H9 (cell line): ENCODE results near the gene GPD2. TPM values are rescaled to one million over a fixed set of nuclear protein-coding genes. Genes with fewer than 3 reads are reported as not detected.
A peak's percentile ranks its signal among the peaks of the same experiment; 100 is the strongest.

Source experiments
- DNase-seq: peaks from one replicate; pipeline ENCODE4 v3.0.0-alpha.2; 2017
- H2AFZ ChIP-seq: one replicate; pipeline ENCODE4 v1.6.1; 2013; ENCODE audit warnings: mild to moderate bottlenecking, low read length, control low read depth, moderate library complexity
- H2AK5ac ChIP-seq: 2 replicates; pipeline ENCODE4 v1.6.1; 2013; ENCODE audit warnings: low read length, control low read depth, mixed read lengths; ENCODE audit not compliant: insufficient read length
- H2BK120ac ChIP-seq: one replicate; pipeline ENCODE4 v1.6.1; 2013; ENCODE audit warnings: low read depth, mild to moderate bottlenecking, low read length, control low read depth, inconsistent platforms; ENCODE audit not compliant: poor library complexity, severe bottlenecking
- H2BK12ac ChIP-seq: 2 replicates; pipeline ENCODE4 v1.6.1; 2013; ENCODE audit warnings: low read length, control low read depth, mixed read lengths, low read depth; ENCODE audit not compliant: insufficient read length
- H2BK15ac ChIP-seq: 2 replicates; pipeline ENCODE4 v1.6.1; 2013; ENCODE audit warnings: low read depth, low read length, control low read depth
- H2BK20ac ChIP-seq: one replicate; pipeline ENCODE4 v1.6.1; 2013; ENCODE audit warnings: low read depth, mild to moderate bottlenecking, low read length, control low read depth, inconsistent platforms; ENCODE audit not compliant: poor library complexity, severe bottlenecking
- H2BK5ac ChIP-seq: 2 replicates; pipeline ENCODE4 v1.6.1; 2013; ENCODE audit warnings: low read length, control low read depth, mixed read lengths; ENCODE audit not compliant: insufficient read length
- H3K14ac ChIP-seq: 2 replicates; pipeline ENCODE4 v1.6.1; 2013; ENCODE audit warnings: low read length, control low read depth; ENCODE audit not compliant: insufficient read depth
- H3K18ac ChIP-seq: 2 replicates; pipeline ENCODE4 v1.6.1; 2013; ENCODE audit warnings: low read depth, mild to moderate bottlenecking, mixed read lengths, low read length, control low read depth; ENCODE audit not compliant: insufficient read length
- H3K23ac ChIP-seq: 2 replicates; pipeline ENCODE4 v1.6.1; 2013; ENCODE audit warnings: low read length, control low read depth, mixed read lengths, low read depth; ENCODE audit not compliant: insufficient read length
- H3K23me2 ChIP-seq: 2 replicates; pipeline ENCODE4 v1.6.1; 2013; ENCODE audit warnings: low read depth, mild to moderate bottlenecking, mixed read lengths, low read length, control low read depth; ENCODE audit not compliant: insufficient read length, poor library complexity, severe bottlenecking
- H3K27ac ChIP-seq: 2 replicates; pipeline ENCODE4 v1.5.1; 2013; ENCODE audit warnings: low read length, control low read depth, mixed read lengths, low read depth; ENCODE audit not compliant: insufficient read length
- H3K27me3 ChIP-seq: 2 replicates; pipeline ENCODE4 v1.6.1; 2013; ENCODE audit warnings: low read length, control low read depth, inconsistent platforms; ENCODE audit not compliant: insufficient read depth
- H3K4ac ChIP-seq: 2 replicates; pipeline ENCODE4 v1.6.1; 2013; ENCODE audit warnings: low read depth, mild to moderate bottlenecking, control low read depth, inconsistent platforms, low read length, moderate library complexity
- H3K4me1 ChIP-seq: 2 replicates; pipeline ENCODE4 v1.6.1; 2013; ENCODE audit warnings: low read length, control low read depth, inconsistent platforms; ENCODE audit not compliant: insufficient read depth
- H3K4me2 ChIP-seq: 2 replicates; pipeline ENCODE4 v1.6.1; 2013; ENCODE audit warnings: low read length, control low read depth, mixed read lengths; ENCODE audit not compliant: insufficient read length, insufficient read depth
- H3K56ac ChIP-seq: 2 replicates; pipeline ENCODE4 v1.6.1; 2013; ENCODE audit warnings: low read depth, mild to moderate bottlenecking, mixed read lengths, low read length, control low read depth; ENCODE audit not compliant: insufficient read length
- H3K79me1 ChIP-seq: 2 replicates; pipeline ENCODE4 v1.6.1; 2013; ENCODE audit warnings: low read depth, mild to moderate bottlenecking, moderate library complexity, low read length, control low read depth, inconsistent platforms; ENCODE audit not compliant: insufficient read depth, poor library complexity, severe bottlenecking
- H3K79me2 ChIP-seq: 2 replicates; pipeline ENCODE4 v1.6.1; 2013; ENCODE audit warnings: low read length, control low read depth, inconsistent platforms; ENCODE audit not compliant: insufficient read depth
- H3K9ac ChIP-seq: 2 replicates; pipeline ENCODE4 v1.6.1; 2013; ENCODE audit warnings: low read length, control low read depth, mixed read lengths; ENCODE audit not compliant: insufficient read length; ENCODE audit errors: extremely low read depth
- H3K9me3 ChIP-seq: one replicate; pipeline ENCODE4 v1.6.1; 2013; ENCODE audit warnings: low read depth, low read length, inconsistent platforms; ENCODE audit not compliant: control insufficient read depth
- H3T11ph ChIP-seq: one replicate; pipeline ENCODE4 v1.6.1; 2013; ENCODE audit warnings: mild to moderate bottlenecking, low read length, control low read depth, inconsistent platforms
- H4K20me1 ChIP-seq: one replicate; pipeline ENCODE4 v1.6.1; 2013; ENCODE audit not compliant: control insufficient read depth, insufficient read length, insufficient read depth
- H4K5ac ChIP-seq: 2 replicates; pipeline ENCODE4 v1.6.1; 2013; ENCODE audit warnings: low read depth, mild to moderate bottlenecking, mixed read lengths, low read length, control low read depth; ENCODE audit not compliant: insufficient read length
- H4K8ac ChIP-seq: replicated peaks from 2 replicates; pipeline ENCODE4 v1.6.1; 2013; ENCODE audit warnings: low read length, control low read depth, mixed read lengths, low read depth; ENCODE audit not compliant: insufficient read length
- H4K91ac ChIP-seq: 2 replicates; pipeline ENCODE4 v1.6.1; 2013; ENCODE audit warnings: low read depth, mild to moderate bottlenecking, moderate library complexity, mixed read lengths, low read length, control low read depth; ENCODE audit not compliant: insufficient read length
- H3K27ac Mint-ChIP-seq, 3 experiments: 2 replicates in 2 of 3; 3 replicates in 1 of 3; pipeline ENCODE4 v1.8.0; 2020 to 2021; ENCODE audit warnings: mixed read lengths in 3 of 3, mild to moderate bottlenecking in 1 of 3, moderate library complexity in 1 of 3
- H3K27me3 Mint-ChIP-seq: 2 replicates; pipeline ENCODE4 v1.8.0; 2021; ENCODE audit warnings: low read depth, mild to moderate bottlenecking, moderate library complexity, mixed read lengths
- H3K36me3 Mint-ChIP-seq, 3 experiments: 2 replicates in 2 of 3; 3 replicates in 1 of 3; pipeline ENCODE4 v1.8.0; 2020 to 2021; ENCODE audit warnings: low read depth in 3 of 3, mixed read lengths in 3 of 3; ENCODE audit not compliant: insufficient read depth in 1 of 3
- H3K4me1 Mint-ChIP-seq, 2 experiments: 2 replicates each; pipeline ENCODE4 v1.8.0; 2020; ENCODE audit warnings: mixed read lengths in 2 of 2
- H3K4me3 Mint-ChIP-seq, 2 experiments: 2 replicates in 1 of 2; 3 replicates in 1 of 2; pipeline ENCODE4 v1.8.0; 2020 to 2021; ENCODE audit warnings: mild to moderate bottlenecking in 2 of 2, mixed read lengths in 2 of 2, moderate library complexity in 1 of 2
- H3K9me3 Mint-ChIP-seq, 2 experiments: 2 replicates in 1 of 2; 3 replicates in 1 of 2; pipeline ENCODE4 v1.8.0; 2020; ENCODE audit warnings: mild to moderate bottlenecking in 2 of 2, mixed read lengths in 2 of 2, moderate library complexity in 1 of 2
- WGBS: extraction: QIAGEN DNeasy Blood & Tissue Kit; methylation state at CpG from one replicate; pipeline ENCODE4 v1.1.7; 2013; ENCODE audit warnings: missing lambda C conversion rate, low lambda C conversion rate, mixed read lengths; ENCODE audit not compliant: insufficient read length; ENCODE audit errors: extremely low coverage; 5-methylcytosine and 5-hydroxymethylcytosine counted together
- total RNA-seq: library from RNA; stranded (reverse); gene quantifications from 2 replicates; pipeline ENCODE4 v1.2.1, GENCODE V29; 2021
- TF ChIP-seq, protein P1 (sequence below): fragments of 200-600 bp; sonication (generic); conservative IDR thresholded peaks from 3 replicates; pipeline ENCODE4 v1.8.0; 2021; ENCODE audit warnings: antibody characterized with exemption, mild to moderate bottlenecking

The GPD2 gene
- total RNA-seq, 1 experiment from 2014 or later = 46.0 TPM

- Histone ChIP-seq H3K18ac (no peak overlapping the region), H2BK15ac (no peak overlapping the region), H4K5ac (no peak overlapping the region), H2AK5ac (no peak overlapping the region), H3K27ac (no peak overlapping the region), H3K4me2 (peak overlapping the region; percentile 85), H3K14ac (no peak overlapping the region), H4K91ac (no peak overlapping the region), H2AFZ (no peak overlapping the region), H3K4ac (no peak overlapping the region), H2BK20ac (no peak overlapping the region), H3T11ph (no peak overlapping the region), H2BK120ac (no peak overlapping the region), H3K9ac (no peak overlapping the region), H3K79me1 (no peaks in the 10 kb centered on the region), H3K23me2 (peaks cover 13% of the 10 kb centered on the region), H4K8ac (no peak overlapping the region), H3K23ac (no peak overlapping the region), H3K56ac (no peak overlapping the region), H3K79me2 (no peaks in the 10 kb centered on the region), H2BK12ac (no peak overlapping the region), H2BK5ac (no peak overlapping the region), H3K9me3 (no peaks in the 10 kb centered on the region), H4K20me1 (no peaks in the 10 kb centered on the region), H3K4me1 (no peaks in the 10 kb centered on the region), H3K27me3 (no peaks in the 10 kb centered on the region)
- Mint-ChIP-seq H3K36me3 (peaks cover 0 to 4% (median 0%) of the 10 kb centered on the region in 3 experiments; a peak in 1 of 7 replicates), H3K9me3 (peaks cover 0 to 4% of the 10 kb centered on the region in 2 experiments; a peak in 2 of 5 replicates), H3K27ac (no peak overlapping the region), H3K27me3 (peaks cover 22% of the 10 kb centered on the region), H3K4me1 (peaks cover 11 to 22% of the 10 kb centered on the region in 2 experiments), H3K4me3 (peak overlapping the region; percentile 79 to 91)
- TF ChIP-seq, protein P1, sequence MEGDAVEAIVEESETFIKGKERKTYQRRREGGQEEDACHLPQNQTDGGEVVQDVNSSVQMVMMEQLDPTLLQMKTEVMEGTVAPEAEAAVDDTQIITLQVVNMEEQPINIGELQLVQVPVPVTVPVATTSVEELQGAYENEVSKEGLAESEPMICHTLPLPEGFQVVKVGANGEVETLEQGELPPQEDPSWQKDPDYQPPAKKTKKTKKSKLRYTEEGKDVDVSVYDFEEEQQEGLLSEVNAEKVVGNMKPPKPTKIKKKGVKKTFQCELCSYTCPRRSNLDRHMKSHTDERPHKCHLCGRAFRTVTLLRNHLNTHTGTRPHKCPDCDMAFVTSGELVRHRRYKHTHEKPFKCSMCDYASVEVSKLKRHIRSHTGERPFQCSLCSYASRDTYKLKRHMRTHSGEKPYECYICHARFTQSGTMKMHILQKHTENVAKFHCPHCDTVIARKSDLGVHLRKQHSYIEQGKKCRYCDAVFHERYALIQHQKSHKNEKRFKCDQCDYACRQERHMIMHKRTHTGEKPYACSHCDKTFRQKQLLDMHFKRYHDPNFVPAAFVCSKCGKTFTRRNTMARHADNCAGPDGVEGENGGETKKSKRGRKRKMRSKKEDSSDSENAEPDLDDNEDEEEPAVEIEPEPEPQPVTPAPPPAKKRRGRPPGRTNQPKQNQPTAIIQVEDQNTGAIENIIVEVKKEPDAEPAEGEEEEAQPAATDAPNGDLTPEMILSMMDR = no peak
- WGBS = no CpG with 5 or more reads among the region's 10 CpGs
- peak; percentile 39 for DNase-seq
Measured at GRCh38 chr2:156399224-156399949, 36.8 kb upstream of the GPD2 start.
